AG08395 (cell line): ENCODE results near the gene BCL3.
A peak's percentile ranks its signal among the peaks of the same experiment; 100 is the strongest.

ENCODE experiments used
- DNase-seq: peaks from one replicate; pipeline ENCODE4 v3.0.0; 2012; ENCODE audit warnings: mixed read lengths, low spot score

Gene BCL3

DNA sequence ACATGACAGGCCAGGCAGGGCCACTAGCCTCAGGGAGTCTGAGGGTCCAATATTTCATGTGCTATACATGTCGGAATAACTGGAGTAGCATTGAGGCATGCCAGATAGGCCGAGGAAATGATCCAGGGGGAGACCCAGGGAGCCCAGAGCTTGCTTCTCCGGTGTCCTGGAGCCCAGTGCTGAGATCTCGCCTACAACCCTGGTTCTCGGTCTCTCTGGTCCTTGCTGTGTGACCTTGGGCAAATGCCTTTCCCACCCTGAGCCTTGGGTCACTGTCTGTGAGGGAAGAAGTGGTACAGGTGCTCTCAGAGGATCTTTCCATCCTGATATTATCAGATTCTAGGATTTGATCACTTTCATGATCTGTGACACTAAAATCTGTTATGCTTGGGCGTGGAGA, 40.5 kb downstream of the BCL3 start:
- no peak for DNase-seq

GRCh38 chr19:44789943-44790483, 41.5 kb downstream of the BCL3 start:
- DNase-seq, result no peak

- DNase-seq, result no peak
These were observed 43.8 kb downstream of the BCL3 start for GRCh38 chr19:44792281-44792680.

GRCh38 chr19:44794610-44795009, 46.1 kb downstream of the BCL3 start:
- DNase-seq, result no peak

GRCh38 chr19:44795398-44795987, 47.0 kb downstream of the BCL3 start:
- DNase-seq, result no peak

DNA sequence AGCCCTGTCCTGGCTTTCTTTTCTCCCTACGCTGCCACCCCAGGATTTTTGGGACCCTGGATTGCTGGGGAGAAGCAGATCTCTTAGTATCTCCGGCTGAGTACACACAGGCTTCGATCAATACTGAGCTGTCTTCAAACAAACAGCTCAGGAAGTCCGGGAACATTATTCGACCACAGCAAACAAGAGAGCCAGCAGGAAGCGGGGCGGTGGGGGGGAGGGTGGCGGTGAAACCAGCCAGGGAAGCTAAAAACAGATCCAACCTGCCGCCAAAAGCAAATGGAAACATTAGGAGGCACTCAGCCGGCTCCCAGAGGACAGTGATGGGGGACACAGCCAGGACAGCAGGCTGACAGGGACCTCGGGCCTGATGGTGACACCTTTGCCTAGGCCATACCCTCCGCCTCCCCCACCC, 48.2 kb downstream of the BCL3 start:
- no peak for DNase-seq

DNA sequence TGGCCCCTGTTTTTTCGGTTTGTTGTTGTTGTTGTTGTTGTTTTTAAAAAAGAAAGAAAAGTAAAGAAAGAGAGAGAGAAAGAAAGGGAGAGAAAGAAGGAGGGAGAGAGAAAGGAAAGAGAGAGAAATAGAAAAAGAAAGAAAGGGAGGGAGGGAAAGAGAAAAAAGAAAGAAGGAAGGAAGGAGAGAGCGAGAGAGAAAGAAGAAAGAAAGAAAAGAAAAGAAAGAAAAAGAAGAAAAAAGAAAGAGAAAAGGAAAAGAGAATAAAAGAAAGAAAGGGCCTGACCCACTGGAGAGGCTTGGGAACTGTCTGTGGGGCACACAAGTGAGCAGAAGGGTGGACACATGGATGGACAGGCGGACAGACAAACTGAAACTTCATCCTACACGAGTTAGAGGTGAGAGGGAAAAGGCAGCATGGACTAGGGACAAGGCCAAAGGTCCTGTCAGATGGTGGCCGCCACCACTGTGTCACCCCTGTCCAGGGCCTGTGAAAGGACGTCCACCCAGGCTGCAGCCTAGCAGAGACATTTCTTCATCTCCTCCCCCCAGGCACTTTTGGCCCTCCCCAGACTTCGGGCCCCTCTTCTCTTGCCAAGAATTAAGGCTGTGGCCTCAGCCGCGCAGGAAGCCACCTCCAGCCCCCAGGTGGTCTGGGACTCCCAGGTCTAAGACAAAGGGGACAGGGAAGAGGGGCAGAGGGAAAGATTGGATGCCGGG, 51.3 kb downstream of the BCL3 start:
- no peak for DNase-seq

GRCh38 chr19:44800461-44800860, 52.0 kb downstream of the BCL3 start:
- DNase-seq, result peak; percentile 92

- no peak for DNase-seq
These were observed 55.2 kb downstream of the BCL3 start for GRCh38 chr19:44803442-44804428.

GRCh38 chr19:44806291-44806690, 57.8 kb downstream of the BCL3 start:
- DNase-seq, result no peak

GRCh38 chr19:44807162-44807561, 58.7 kb downstream of the BCL3 start:
- DNase-seq, result no peak

DNA sequence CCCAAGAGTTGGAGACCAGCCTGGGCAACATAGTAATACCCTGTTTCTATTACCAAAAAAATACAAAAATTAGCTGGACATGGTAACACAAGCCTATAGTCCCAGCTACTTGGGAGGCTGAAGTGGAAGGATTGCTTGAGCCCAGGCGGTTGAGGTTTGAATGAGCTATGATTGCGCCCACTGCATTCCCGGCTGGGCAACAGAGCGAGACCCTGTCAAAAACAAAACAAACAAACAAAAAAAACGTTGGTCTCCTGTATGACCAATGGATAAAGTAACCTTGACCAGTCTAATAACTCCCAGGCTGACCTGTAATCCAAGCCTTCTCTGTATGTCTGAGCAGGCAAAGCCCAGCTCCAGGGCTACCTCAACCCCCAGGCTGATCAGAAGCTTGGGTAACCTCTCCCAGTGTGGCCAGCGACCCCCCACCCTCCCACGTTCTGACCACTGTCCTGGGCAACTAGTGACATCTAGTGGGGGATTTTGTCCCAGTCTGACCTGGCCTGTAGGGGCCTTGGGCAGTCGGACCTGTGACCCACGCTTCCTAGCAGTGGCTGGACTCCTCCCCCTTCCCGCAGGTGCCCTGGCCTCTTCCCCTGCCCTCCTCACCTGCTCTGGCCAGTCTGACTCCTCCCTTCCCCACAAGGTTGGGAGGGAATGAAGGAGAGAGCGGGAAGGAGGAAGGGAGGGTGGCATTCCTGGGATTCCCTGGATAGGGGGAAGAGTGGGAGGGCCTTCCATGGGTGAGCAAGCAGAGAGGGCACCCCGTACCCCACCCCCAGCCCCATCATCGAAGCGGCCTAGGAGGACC, 59.3 kb downstream of the BCL3 start:
- peak; percentile 43 for DNase-seq

GRCh38 chr19:44808463-44809371, 60.2 kb downstream of the BCL3 start, which contains the start of gene BCAM:
TSS of gene BCAM (plus strand) at chr19:44809103. CDS start at chr19:44809125, 22 bp downstream.
- DNase-seq, result peak; percentile 95
